NCI-H1092 (cell line): ENCODE results near the gene TTC7B.
"Not testable (repeated sequence)": the region's sequence is repeated elsewhere in the genome, so short reads cannot be mapped to it uniquely, and the experiment has no call there.

Source experiments
- DNase-seq: peaks from one replicate; lab custom pipeline; 2025; lab: John Stamatoyannopoulos, UW

The TTC7B gene

DNA sequence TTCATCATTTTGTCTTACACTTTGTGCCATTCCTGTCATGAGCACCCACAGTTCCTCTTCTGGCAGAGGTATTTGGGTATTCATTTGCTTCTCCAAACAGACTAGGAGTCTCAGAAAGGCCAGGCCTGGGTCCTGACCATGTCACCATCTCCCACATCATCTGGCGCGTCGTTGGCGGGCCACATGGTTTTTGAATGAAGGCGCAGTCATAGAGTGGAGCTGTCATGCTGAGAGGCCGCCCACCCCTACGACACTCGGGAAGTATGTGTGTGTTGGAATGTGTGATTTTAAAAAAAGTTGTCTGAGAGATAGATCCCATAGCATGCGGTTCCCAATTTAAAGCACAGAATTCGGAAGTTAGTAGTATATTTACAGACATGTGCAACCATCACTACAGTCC, 15.6 kb upstream of the TTC7B start:
- no peak for DNase-seq

DNA sequence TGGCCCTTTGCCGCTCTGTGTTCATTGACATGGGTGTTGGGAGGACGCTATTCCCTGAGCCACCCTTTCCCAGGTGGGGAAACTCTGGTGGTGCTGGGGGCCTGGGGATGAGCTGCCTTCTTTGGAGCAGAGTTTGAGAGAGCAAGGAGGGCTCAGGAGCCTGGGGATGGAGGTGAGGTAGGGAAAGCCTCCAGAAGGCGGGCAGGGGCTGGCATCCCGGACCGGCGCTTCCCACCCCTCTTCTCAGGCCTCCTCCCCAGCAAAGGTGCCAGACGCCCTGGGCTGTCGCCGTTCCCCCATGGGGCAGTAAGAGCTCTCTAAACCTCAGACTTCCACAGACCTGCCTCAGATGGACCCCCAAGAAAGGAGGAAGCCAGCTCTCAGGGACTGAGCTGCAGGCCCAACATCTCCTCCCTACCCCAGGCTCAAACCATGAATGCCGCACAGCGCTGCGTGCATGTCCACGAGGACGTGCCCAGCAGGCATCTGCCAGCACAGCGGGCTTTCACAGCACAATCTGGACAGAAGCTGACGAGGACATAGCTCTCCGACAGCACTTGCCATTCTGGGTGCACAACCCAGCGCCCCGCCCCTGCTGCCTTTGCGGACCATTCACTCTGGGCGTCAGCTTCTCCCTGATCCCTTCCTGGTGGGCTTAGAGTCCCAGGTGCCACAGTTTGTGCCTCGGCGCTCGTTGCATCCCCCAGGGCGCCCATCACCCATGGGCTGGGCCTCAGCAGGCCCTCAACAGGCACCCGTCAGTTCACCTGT, 14.9 kb upstream of the TTC7B start:
- DNase-seq = no peak

DNA sequence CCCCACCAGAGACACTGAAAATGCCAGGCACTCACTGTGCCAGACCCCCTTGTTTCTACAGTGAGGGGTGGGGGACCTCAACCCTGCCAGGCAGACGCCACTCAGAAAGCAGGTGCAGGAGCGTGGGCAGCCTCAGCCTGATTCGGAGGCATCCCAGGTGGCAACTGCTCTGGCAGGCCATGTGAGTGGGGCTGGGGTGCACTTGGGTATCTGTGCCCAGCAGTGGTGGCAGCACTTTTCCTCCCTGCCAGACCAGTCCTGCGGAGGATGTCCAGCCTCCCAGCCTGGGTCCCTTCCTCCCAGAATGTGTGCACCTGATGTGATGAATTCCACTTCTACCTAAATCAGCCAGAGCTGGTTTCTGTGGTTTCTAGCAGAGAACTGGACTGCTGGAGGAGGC, 13.4 kb upstream of the TTC7B start:
- DNase-seq = no peak

DNA sequence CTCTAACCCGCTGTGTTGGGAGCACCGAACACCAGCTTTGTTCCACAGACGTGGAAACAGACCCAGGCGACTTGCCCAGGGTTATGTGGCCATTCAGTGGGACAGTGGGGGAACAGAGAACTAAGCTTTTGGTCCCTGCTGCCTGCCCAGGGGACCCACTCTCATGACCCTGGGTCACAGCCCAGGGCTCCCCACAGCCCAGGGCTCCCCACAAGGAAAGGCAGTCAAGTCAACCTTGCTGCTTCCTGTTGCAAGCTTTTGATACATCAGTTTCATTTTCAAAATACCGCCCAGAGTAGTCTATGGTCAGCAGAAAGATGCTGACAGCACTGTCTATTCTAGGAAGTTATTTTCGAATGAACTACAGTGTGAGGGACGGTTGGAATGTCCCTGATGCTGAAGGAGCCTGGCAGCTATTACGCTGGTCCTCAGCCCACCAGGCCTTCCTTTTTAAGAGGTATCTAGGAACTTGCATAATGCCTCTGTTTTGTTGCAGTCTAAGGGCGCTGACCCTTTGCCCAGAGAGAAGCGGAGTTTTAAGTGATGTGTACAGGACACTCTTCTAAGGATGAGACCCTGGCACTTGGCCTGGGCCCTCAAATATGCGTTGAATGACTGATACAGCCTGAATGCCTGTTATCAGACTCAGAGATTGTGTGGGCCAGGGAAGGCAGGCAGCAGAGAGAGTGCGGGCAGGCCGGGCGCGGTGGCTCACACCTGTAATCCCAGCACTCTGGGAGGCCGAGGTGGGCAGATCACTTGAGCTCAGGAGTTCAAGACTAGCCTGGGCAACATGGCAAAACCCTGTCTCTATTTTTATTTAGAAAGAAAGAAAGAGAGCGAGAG, 12.6 kb upstream of the TTC7B start:
- no peak for DNase-seq

DNA sequence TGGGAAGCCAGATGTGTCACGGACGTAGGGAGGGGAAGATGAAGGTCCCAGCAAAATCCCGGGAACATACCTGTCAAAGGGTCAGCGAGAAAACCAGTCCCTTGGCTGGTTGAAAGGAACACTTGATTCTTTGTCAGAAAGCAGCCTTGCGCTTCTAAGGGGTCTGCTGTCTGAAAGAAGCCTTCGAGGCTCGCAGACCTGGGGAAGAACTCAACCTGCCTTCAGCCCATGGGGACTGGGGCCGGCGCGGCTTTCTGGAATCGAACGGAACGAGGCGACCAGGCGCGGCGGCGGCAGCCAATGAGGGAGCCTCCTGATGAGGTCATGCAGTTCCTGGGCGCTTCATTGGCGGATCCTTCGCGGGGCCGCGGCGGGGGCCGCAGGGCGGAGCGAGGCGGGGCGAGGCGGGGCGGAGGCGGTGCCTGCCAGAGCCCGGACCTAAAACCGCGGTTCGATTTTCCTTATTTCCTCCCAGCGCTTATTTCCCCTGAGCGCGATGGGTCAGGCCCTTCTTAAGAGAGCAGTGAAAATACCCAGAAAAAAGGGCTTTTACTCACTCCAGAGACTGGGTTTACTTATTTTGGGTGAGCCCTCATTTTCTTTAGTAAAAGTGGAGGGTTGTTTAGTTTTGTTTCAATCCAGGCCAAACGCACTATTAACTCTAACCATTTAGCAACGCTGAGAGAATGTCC, 11.8 kb upstream of the TTC7B start:
- peak; percentile 89 for DNase-seq

DNA sequence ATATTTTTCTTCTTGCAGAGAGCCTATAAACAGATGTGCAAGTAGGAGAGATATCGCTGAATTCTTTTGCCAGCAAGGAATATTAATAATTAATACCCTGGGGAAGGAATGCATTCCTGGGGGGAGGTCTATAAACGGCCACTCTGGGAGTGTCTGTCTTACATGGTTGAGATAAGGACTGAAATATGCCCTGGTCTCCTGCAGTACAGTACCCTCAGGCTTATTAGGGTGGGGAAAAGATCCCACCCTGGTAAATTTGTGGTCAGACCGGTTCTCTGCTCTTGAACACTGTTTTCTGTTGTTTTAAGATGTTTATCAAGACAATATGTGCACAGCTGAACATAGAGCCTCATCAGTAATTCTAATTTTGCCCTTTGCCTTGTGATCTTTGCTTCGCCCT, 7.3 kb upstream of the TTC7B start:
- not testable (repeated sequence) for DNase-seq

DNA sequence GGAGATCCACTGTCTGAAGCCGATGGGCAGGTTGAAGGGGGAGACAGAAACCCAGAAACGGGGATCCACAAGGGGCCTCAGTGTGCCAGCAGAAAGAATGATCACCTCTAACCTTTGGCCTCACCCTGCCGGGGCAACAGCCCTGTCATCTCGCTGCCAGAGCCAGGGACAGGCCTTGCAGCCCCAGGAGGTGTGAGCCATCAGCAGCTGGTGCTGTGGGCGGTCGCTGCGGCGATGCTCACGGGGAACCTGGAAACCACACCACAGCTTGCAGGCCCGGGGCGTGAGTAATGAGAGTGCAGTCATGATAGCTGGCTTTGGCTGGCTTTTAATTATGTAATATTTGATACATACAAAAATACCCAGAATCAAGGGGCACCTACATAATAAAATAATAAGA, 4.7 kb upstream of the TTC7B start:
- DNase-seq = no peak

DNA sequence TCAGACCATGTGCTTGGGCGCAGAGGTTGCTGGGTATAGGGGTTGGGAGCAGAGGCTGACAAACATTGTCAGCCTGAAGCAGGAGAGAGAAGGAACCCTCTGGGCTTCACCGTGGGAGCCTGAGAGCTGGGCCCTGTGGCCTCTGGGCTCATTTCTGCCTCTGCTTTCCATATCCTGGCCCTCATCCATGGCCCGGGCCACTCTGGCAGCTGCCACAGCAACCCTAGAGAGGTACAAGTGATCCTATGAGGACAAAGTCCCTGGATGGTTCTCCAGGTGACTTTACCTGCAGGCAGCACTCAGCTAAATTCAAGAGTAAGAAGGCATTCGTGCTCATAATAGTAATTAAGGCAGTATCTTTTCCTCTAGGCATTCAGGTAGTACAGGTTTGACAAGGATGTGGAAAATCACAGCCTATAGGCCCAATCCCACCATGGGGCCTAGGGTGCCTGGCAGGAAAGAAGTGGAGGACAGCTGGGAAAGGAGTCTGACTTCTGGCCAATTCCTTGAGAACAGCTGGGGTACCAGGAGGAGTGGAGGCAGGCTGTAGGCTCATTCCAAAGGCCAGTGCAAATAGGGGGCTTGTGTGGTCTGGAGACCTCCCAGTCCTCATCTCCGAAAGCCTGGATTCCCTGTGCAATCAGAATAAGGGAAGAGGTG, 3.6 kb upstream of the TTC7B start:
- no peak for DNase-seq

DNA sequence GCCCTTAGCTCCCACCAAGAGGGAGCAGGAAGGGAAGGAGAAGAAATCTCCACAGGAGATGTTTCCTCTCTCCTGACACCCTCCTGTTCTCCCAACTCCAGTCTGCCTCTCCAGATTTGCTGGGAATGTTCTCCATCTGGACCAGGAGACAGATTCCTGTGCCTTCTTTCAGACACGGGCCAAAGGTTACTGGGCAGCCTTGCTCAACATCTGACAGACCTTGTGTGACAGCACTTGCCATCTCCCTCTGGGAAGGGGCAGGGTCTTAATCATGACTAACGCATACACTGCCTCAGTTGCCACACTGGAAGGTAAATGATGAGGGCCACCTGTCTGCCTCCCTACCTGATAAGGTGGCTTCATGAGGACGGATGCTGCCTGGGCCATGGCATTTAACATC, 2.5 kb upstream of the TTC7B start:
- DNase-seq = no peak

DNA sequence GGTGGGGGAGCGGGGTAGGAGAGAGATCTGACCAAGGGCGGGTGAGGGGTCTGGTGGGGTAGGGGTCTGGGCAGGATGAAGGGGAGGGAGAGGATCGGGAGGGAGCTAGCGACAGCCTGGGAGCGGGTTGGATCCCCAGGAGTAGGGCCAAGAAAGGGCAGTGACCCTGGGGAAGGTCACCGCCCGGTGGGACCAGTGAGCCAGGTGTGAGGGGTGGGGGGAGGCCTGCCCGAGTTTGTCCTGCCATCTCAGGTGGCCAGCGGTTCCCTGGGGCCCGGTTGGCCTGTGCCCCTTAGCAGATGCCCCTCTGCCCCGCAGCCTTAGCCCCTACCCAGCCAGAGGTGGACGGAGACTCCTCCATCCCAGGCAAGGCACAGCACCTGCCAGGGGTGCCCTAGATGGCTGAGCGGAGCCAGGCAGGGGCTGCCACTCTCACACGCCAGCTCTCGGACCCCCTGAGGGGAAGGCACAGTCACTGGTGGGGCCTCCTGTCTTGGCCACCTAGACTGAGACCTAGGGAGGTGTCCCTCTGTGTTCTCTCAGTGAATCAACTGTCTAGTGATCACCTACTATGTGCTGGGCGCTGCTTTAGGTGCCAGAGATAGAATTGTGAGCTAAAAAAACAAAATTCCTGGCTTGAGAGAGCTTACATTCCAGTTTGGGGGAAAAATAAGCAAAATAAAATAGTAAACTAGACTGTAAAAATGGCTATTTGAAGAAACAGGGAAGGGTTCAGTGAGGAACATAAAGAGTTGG, 629 bp upstream of the TTC7B start:
- no peak for DNase-seq

DNA sequence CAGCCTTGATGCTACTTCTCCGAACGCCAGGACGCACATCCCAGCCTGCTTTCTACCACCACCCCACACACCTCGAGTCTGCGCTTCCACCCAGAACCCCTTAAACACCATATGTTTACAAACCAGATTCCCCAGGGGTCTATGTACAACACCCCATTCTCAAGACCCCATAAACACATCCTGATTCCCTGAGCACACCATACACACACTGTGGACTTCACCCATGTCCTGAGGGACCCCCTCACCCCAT, 733 bp downstream of the TTC7B start:
- no peak for DNase-seq

DNA sequence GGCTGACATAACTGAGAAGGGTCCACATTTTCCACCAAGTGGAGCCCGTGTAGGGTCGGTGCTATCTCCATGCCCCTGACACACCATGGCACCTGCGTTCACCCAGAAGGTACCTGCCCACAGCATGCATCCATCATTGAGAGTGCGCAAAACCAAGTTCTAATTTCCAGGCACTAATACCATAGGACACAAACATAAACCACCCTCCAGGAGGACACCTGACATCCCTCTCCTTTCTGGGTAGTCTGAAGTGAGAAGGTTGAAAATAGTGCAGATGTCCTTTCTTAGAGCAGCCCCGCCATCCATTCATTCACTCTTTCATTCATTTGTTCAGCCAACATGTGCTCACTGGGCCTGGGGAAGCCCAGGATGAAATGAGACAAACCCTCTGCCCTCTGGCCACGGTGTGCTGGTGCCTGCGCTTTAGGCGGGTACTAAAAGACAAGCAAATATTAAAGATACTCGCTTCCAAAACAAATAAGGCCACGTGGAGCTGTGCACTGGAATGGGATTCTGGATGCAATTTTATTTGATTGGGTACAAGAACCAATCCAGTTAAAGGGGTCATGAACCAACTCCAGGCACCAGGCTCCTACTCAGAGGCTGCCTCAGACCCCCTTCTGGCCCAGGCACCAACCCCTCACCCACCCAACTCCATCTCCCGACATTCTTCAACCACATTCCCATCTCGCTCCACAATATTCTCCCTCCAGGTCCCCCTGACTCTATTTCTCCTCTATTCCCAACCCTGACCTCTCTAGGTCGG, 1.2 kb downstream of the TTC7B start:
- DNase-seq = no peak

DNA sequence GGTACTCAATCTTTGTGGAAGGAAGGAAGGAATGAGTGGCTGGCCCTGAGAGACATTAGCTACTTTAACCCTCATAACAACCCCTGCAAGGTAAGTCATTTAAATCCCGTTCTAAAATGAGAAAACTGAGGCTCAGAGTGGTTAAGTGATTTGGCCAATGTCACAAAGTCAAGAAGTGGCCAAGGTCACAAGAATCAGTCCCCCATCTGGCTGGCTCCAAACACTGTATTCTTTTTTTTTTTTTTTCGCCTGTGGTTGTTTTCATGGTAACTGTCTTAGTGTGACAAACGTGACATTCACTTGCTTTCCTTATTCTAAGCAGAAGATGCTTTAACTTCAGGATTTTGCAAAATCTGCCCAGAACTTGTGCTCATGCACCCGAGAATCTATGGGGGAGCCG, 2.8 kb downstream of the TTC7B start:
- DNase-seq = no peak

DNA sequence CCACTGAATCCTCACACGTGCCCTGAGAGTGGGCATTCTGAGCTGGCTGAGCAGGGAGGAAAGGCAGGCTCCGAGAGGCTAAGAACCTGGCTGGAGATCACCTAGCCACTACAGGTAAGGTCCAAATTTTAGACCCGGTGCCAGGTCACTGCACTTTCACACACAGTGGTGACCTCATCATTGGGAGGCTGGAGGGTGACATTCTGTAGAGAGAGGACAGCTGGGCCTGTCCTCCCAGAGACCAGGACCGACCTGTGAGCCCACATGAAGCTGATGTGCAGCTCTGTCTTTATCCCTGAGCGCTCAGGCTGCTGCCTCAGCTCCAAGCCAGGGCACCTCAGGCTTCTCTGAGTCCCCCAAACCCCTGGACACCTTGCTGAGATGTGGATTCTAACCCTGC, 4.1 kb downstream of the TTC7B start:
- no peak for DNase-seq

DNA sequence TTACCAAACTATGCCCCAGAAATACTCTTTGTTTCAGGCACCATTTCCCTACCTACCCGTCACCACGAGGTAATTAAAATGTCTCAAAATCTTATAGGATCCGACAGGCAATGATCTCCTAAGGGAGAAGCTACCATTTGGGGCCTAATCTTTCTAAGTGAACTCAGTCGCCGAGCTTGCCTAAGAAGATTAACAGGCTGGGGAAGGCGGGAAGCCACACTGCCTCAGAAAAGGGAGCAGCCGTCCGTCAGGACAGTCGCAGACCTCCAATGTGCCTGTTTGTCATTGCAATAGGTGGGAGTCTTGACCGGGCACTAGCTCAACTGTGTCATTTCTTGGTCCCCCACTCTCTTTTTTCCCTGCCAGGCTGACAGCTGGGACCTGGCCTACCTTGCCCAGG, 4.6 kb downstream of the TTC7B start:
- no peak for DNase-seq

DNA sequence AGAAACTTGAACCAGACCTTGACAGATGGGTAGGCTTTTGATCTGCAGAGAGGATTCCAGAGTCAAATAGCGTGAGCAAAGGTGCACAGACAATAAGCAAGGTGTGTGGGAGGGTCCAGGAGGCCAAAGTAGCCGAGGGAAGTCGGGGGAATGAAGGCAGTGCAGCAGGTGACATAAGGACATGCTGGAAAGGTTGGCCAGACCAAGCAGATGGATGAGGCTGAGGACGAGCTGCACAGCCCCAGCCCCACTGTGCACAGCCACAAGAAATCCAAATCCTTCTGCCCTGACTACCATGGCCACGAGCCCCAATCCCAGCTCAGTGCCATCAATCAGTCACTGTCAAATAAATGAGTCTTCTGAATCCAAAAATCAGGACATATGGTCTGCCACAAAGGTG, 5.4 kb downstream of the TTC7B start:
- no peak for DNase-seq

DNA sequence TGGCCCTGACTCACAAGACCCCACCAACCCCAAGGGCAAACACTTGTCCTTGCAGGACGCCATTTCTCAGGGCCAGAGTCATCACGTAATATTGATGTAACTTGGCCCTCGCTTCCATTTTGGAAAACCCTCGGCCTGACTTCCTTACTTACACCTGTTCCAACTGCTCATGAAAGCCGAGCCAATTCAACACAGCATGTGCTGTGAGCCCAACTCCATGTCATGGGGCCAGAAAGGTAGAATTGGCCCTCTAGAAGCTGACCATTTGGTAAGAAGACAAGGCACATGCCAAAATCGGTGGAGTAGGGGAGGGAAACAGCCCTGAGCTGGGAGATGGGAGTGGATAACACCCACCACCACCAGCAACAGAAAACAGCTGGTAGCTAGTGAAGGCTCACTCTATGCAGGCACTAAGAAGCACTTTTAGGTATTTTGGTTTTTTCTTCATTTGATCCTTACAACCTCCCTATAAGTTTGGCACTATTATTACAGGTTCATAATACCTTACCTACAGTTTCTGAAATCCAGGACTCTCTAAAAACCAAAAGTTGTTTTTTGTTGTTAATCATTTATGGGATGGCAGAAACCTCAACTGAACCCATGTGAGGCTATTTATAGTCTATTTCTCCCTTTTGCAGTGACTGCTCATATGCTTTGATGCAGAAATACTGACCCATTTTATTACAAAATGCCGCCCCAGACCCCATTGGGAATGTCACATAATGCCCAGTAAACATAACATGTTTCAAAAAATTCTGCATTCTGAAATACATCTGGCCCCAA, 6.5 kb downstream of the TTC7B start:
- DNase-seq = no peak

DNA sequence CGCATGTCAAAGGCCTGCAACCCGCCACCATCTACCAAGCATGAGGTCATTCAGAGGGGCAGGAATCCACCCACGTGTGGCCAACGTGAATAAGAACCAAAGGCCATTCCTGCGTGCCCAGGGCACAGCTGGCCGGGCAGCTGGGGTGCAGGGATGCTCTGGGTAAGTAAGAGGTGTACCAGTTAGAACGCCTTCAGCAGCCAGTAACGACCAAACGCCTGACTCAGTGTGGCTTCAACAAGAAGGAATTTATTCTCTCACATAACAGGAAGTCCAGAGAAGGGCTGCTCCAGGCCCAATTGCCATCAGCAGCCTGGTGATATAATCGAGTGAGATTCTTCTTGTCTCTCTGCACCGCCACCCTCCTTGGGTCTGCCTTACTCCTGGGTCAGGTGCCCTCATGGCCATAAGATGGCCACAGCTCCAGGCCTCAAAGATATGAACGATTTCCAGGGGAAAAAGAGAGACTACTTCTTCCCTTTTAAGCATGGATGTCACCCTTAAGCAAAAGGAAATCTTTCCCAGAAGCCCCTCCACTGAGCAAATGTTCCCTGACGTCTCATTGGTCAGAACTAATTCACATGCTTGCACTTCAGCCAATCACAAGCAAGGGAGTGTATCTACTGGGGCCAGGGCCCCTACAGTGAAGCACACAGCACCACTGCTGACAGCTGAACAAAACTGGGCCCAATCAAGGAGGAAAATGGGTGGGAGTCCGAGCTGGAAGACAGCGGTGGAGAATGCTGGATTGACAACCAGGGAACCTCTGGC, 7.3 kb downstream of the TTC7B start:
- DNase-seq = no peak

DNA sequence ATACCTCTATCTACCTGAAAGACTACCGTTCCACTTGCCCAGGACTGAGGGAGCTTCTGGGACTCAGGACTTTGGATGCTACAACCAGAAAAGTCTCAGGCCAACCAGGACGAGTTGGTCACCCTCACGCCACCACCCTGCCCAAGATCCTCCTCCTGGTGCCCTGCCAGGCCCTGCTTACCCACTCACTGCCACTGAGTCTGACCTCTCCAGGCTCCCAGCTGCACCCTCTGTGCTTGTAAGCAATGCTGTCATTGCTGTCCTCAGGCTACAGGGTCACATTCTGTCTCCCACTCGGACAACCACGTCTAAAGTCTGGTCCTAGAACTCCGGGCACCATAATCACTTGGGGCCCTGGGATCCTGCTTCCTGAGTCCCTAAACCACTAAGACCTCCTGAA, 9.2 kb downstream of the TTC7B start:
- no peak for DNase-seq
